Parathyroid adenoma (tissue), 2 donors: ENCODE measurements around the gene NVL.

ENCODE experiments used
- H2AFZ ChIP-seq: fragments of 300-600 bp; sonication (generic); one replicate; pipeline ENCODE4 v1.7.0; 2017; ENCODE audit warnings: antibody characterized with exemption, mild to moderate bottlenecking
- H3K27ac ChIP-seq: fragments of 300-600 bp; sonication (generic); one replicate; pipeline ENCODE4 v1.7.0; 2017
- H3K27me3 ChIP-seq: fragments of 300-600 bp; sonication (generic); one replicate; pipeline ENCODE4 v1.7.0; 2017; ENCODE audit warnings: low read length; ENCODE audit not compliant: control insufficient read depth, insufficient read depth
- H3K36me3 ChIP-seq: fragments of 300-600 bp; sonication (generic); one replicate; pipeline ENCODE4 v1.7.0; 2017; ENCODE audit warnings: low read length; ENCODE audit not compliant: control insufficient read depth, insufficient read depth
- H3K4me1 ChIP-seq: fragments of 300-600 bp; sonication (generic); one replicate; pipeline ENCODE4 v1.7.0; 2017; ENCODE audit warnings: control low read depth
- H3K4me2 ChIP-seq: fragments of 300-600 bp; sonication (generic); one replicate; pipeline ENCODE4 v1.7.0; 2017; ENCODE audit warnings: low read length
- H3K4me3 ChIP-seq: fragments of 300-600 bp; sonication (generic); one replicate; pipeline ENCODE4 v1.7.0; 2017; ENCODE audit warnings: low read depth, low read length
- H3K79me2 ChIP-seq: fragments of 300-600 bp; sonication (generic); one replicate; pipeline ENCODE4 v1.7.0; 2017; ENCODE audit warnings: control low read depth
- H3K9ac ChIP-seq: fragments of 300-600 bp; sonication (generic); one replicate; pipeline ENCODE4 v1.7.0; 2017; ENCODE audit warnings: mild to moderate bottlenecking
- H3K9me3 ChIP-seq: fragments of 300-600 bp; sonication (generic); one replicate; pipeline ENCODE4 v1.7.0; 2017; ENCODE audit warnings: low read length; ENCODE audit not compliant: control insufficient read depth
- CTCF ChIP-seq: fragments of 300-600 bp; sonication (generic); IDR thresholded peaks from one replicate; pipeline ENCODE4 v1.7.0; 2017; ENCODE audit warnings: antibody characterized with exemption, mild to moderate bottlenecking
- donor health status: primary hyperparathyroidism.

Gene NVL

GRCh38 chr1:224329484-224329841 is 509 bp downstream of the NVL start:
- Histone ChIP-seq H3K9me3 (no peaks in the 10 kb centered on the region), H3K79me2 (peaks cover 6% of the 10 kb centered on the region), H2AFZ (peak overlapping the region; percentile 93), H3K27ac (peak overlapping the region; percentile 96), H3K4me3 (peak overlapping the region; percentile 71), H3K4me1 (no peaks in the 10 kb centered on the region), H3K27me3 (no peaks in the 10 kb centered on the region), H3K36me3 (no peaks in the 10 kb centered on the region), H3K4me2 (peak overlapping the region; percentile 51), H3K9ac (peak overlapping the region; percentile 67)
- no peak for TF ChIP-seq CTCF

GRCh38 chr1:224328644-224329043 is 1.3 kb downstream of the NVL start:
- H3K4me1 ChIP-seq: no peaks in the 10 kb centered on the region
- no peak overlapping the region for H3K4me2 ChIP-seq
- no peak overlapping the region for H2AFZ ChIP-seq
- no peaks in the 10 kb centered on the region for H3K36me3 ChIP-seq
- H3K9me3 ChIP-seq: no peaks in the 10 kb centered on the region
- no peak for TF ChIP-seq CTCF
- peaks cover 6% of the 10 kb centered on the region for H3K79me2 ChIP-seq
- H3K27ac ChIP-seq: no peak overlapping the region
- no peak overlapping the region for H3K9ac ChIP-seq
- no peaks in the 10 kb centered on the region for H3K27me3 ChIP-seq
- H3K4me3 ChIP-seq: no peak overlapping the region

GRCh38 chr1:224325959-224326358 is 4.0 kb downstream of the NVL start:
- H3K9ac ChIP-seq: no peak overlapping the region
- no peaks in the 10 kb centered on the region for H3K9me3 ChIP-seq
- no peak overlapping the region for H2AFZ ChIP-seq
- H3K4me2 ChIP-seq: no peak overlapping the region
- TF ChIP-seq CTCF: no peak
- peaks cover 6% of the 10 kb centered on the region for H3K79me2 ChIP-seq
- H3K4me1 ChIP-seq: no peaks in the 10 kb centered on the region
- no peaks in the 10 kb centered on the region for H3K27me3 ChIP-seq
- no peak overlapping the region for H3K27ac ChIP-seq
- H3K36me3 ChIP-seq: no peaks in the 10 kb centered on the region
- no peak overlapping the region for H3K4me3 ChIP-seq

- H3K27me3 ChIP-seq: no peaks in the 10 kb centered on the region
- no peak overlapping the region for H3K9ac ChIP-seq
- no peak overlapping the region for H2AFZ ChIP-seq
- no peaks in the 10 kb centered on the region for H3K79me2 ChIP-seq
- no peak overlapping the region for H3K27ac ChIP-seq
- no peaks in the 10 kb centered on the region for H3K36me3 ChIP-seq
- TF ChIP-seq CTCF: no peak
- no peaks in the 10 kb centered on the region for H3K4me1 ChIP-seq
- no peaks in the 10 kb centered on the region for H3K9me3 ChIP-seq
- H3K4me3 ChIP-seq: no peak overlapping the region
- H3K4me2 ChIP-seq: no peak overlapping the region
These were observed 8.3 kb downstream of the NVL start for GRCh38 chr1:224321706-224322105.

- Histone ChIP-seq H3K9ac (no peak overlapping the region), H3K4me1 (no peaks in the 10 kb centered on the region), H3K36me3 (no peaks in the 10 kb centered on the region)
These were observed 12.5 kb downstream of the NVL start for GRCh38 chr1:224317383-224318045.

More at GRCh38 chr1:224317383-224318045, 12.5 kb downstream of the NVL start:
- H3K27ac ChIP-seq: no peak overlapping the region
- no peak overlapping the region for H3K4me3 ChIP-seq
- H3K9me3 ChIP-seq: no peaks in the 10 kb centered on the region
- no peaks in the 10 kb centered on the region for H3K27me3 ChIP-seq
- TF ChIP-seq CTCF: no peak
- H3K79me2 ChIP-seq: no peaks in the 10 kb centered on the region
- H3K4me2 ChIP-seq: no peak overlapping the region
- no peak overlapping the region for H2AFZ ChIP-seq
